ENCODE measurements around the gene E2F8. TPM values are rescaled to one million over a fixed set of nuclear protein-coding genes. Genes with fewer than 3 reads are reported as not detected.

The E2F8 gene
- polyA plus RNA-seq, 2 of the 4 experiments (the other 2 are of a cell fraction): 5.7 to 7.4 TPM

- CTCF ChIA-PET: no interaction called here
- 58% methylated on average over 2 of the region's 2 CpGs for WGBS (ENCODE audit: missing lambda C conversion rate)
- ATAC-seq (no peak), FAIRE-seq (no peak), DNase-seq (ENCODE audit: low read depth in 1 of 2, low spot score in 1 of 2) (no peak)
- TF ChIP-seq KDM1A (IDR thresholded peaks at IDR 0.05; ENCODE audit: low read depth): no peak
- no peak for TF ChIP-seq HEYL (CRISPR knock-in tag; IDR thresholded peaks at IDR 0.05)
- TF ChIP-seq CHD4 (IDR thresholded peaks at IDR 0.05; ENCODE audit: borderline replicate concordance): no peak
- no peak for TF ChIP-seq RCOR1 (IDR thresholded peaks at IDR 0.05; ENCODE audit: low read depth, low read length)
- TF ChIP-seq MAX (IDR thresholded peaks at IDR 0.05): no peak
- TF ChIP-seq FOXS1 (CRISPR knock-in tag; IDR thresholded peaks at IDR 0.05): no peak
- no peak for TF ChIP-seq SMC3 (IDR thresholded peaks at IDR 0.05)
- no peak for TF ChIP-seq SREBF2 (IDR thresholded peaks at IDR 0.05)
- TF ChIP-seq TP53 (CRISPR knock-in tag; IDR thresholded peaks at IDR 0.05): no peak
- no peak for TF ChIP-seq BCL3 (IDR thresholded peaks at IDR 0.05)
- no peak for TF ChIP-seq EHMT2 (IDR thresholded peaks at IDR 0.05; ENCODE audit: low read depth)
- no peak for TF ChIP-seq RFX5 (IDR thresholded peaks at IDR 0.05)
- TF ChIP-seq ZFP36 (IDR thresholded peaks at IDR 0.05; ENCODE audit: borderline replicate concordance, partially characterized antibody): no peak
- no peak for TF ChIP-seq BHLHE40 (IDR thresholded peaks at IDR 0.05; ENCODE audit: low read depth, low read length)
- TF ChIP-seq HDAC2 (IDR thresholded peaks at IDR 0.05): no peak
- no peak for TF ChIP-seq MAZ (IDR thresholded peaks at IDR 0.05; ENCODE audit: borderline replicate concordance, low read depth, low read length)
- no peak for TF ChIP-seq CEBPB (IDR thresholded peaks at IDR 0.05)
- TF ChIP-seq HOXB5 (CRISPR knock-in tag; IDR thresholded peaks at IDR 0.05): no peak
- no peak overlapping the region for H3K27ac ChIP-seq
- no peaks in the 10 kb centered on the region for H3K4me1 ChIP-seq
- POLR2A ChIA-PET: no interaction called here
- H3K4me2 ChIP-seq: no peak overlapping the region
- H3K4me3 ChIP-seq: no peak overlapping the region
- H3K9me3 ChIP-seq: no peaks in the 10 kb centered on the region
Measured at GRCh38 chr11:19185036-19185435, 55.7 kb downstream of the E2F8 start.

- Histone ChIP-seq H3K4me1 (no peaks in the 10 kb centered on the region), H3K4me2 (no peak overlapping the region), H3K4me3 (no peak overlapping the region), H3K9me3 (no peaks in the 10 kb centered on the region), H3K27ac (no peak overlapping the region)
- ATAC-seq: no peak
- FAIRE-seq: no peak
- POLR2A ChIA-PET: no interaction called here
- TF ChIP-seq CEBPB (IDR thresholded peaks at IDR 0.05) (no peak), KDM1A (IDR thresholded peaks at IDR 0.05; ENCODE audit: low read depth) (no peak), RCOR1 (IDR thresholded peaks at IDR 0.05; ENCODE audit: low read depth, low read length) (no peak), ZC3H11A (IDR thresholded peaks at IDR 0.05) (no peak), SMC3 (IDR thresholded peaks at IDR 0.05) (no peak), E2F6 (IDR thresholded peaks at IDR 0.05; ENCODE audit: borderline replicate concordance, low read depth) (no peak), MYC (IDR thresholded peaks at IDR 0.05; ENCODE audit: borderline replicate concordance, low read length) (no peak), BHLHE40 (IDR thresholded peaks at IDR 0.05; ENCODE audit: low read depth, low read length) (no peak), EP300 (IDR thresholded peaks at IDR 0.05) (no peak), POLR2AphosphoS2 (conservative IDR thresholded peaks at IDR 0.05; ENCODE audit: low read length) (no peak), FOXS1 (CRISPR knock-in tag; IDR thresholded peaks at IDR 0.05) (no peak), TFCP2L1 (CRISPR knock-in tag; IDR thresholded peaks at IDR 0.05) (no peak), PHF8 (IDR thresholded peaks at IDR 0.05; ENCODE audit: borderline replicate concordance, low read depth) (no peak), CHD2 (IDR thresholded peaks at IDR 0.05; ENCODE audit: low read length, partially characterized antibody) (no peak), ZSCAN20 (CRISPR knock-in tag; IDR thresholded peaks at IDR 0.05) (no peak), BCL3 (IDR thresholded peaks at IDR 0.05) (no peak), MAFK (IDR thresholded peaks at IDR 0.05; ENCODE audit: partially characterized antibody) (no peak)
- no peak for DNase-seq (ENCODE audit: low read depth in 1 of 2, low spot score in 1 of 2)
- 95% methylated on average over 7 of the region's 7 CpGs for WGBS (ENCODE audit: missing lambda C conversion rate)
- CTCF ChIA-PET: no interaction called here
Measured at GRCh38 chr11:19183646-19184045, 57.1 kb downstream of the E2F8 start.
